Measurements from ENCODE around the gene CDH11. TPM values are rescaled to one million over a fixed set of nuclear protein-coding genes. Genes with fewer than 3 reads are reported as not detected.

Gene CDH11
- total and polyA plus RNA-seq, 2 of the 4 experiments (the other 2 are of a cell fraction), result 266 to 601 TPM

- H3K9me3 ChIP-seq (ENCODE audit: control insufficient read depth, insufficient read depth, low read length), result no peaks in the 10 kb centered on the region
- no peak overlapping the region for H2BK20ac ChIP-seq (ENCODE audit: low read depth, low read length)
- H2BK120ac ChIP-seq (ENCODE audit: low read depth, low read length), result no peak overlapping the region
- no peaks in the 10 kb centered on the region; the same call in 1 of the 2 replicates for H4K20me1 ChIP-seq (ENCODE audit: insufficient read depth, low read length)
- H3K79me1 ChIP-seq (ENCODE audit: low read depth in 1 of 2, low read length in 2 of 2), result peaks cover 15 to 21% of the 10 kb centered on the region in 2 experiments
- DNase-seq, result no peak
- no peak overlapping the region for H3K4ac ChIP-seq (ENCODE audit: low read depth, low read length)
- H2BK5ac ChIP-seq (ENCODE audit: low read depth, low read length, poor library complexity, severe bottlenecking), result no peak overlapping the region
- peaks cover 4% of the 10 kb centered on the region; the same call in 1 of the 2 replicates for H3K9me1 ChIP-seq (ENCODE audit: insufficient read depth, low read length)
- H3K14ac ChIP-seq (replicated peaks; ENCODE audit: low read depth, low read length), result no peak overlapping the region
- peaks cover 1% of the 10 kb centered on the region; the same call in 1 of the 2 replicates for H3K4me1 ChIP-seq (ENCODE audit: control insufficient read depth, insufficient read depth, low read length)
- no peaks in the 10 kb centered on the region for H3K27me3 ChIP-seq (ENCODE audit: control insufficient read depth, insufficient read depth, low read length)
- TF ChIP-seq CTCF (conservative IDR thresholded peaks at IDR 0.05; ENCODE audit: low read depth, low read length), result no peak
- no peak for TF ChIP-seq MAFK (IDR thresholded peaks at IDR 0.05; ENCODE audit: low read depth, low read length)
- H4K8ac ChIP-seq (ENCODE audit: low read depth in 2 of 2, low read length in 2 of 2), result no peak overlapping the region
- WGBS, 2 experiments (ENCODE audit: extremely low coverage in 2 of 2, insufficient read length in 1 of 2), result no CpG with 5 or more reads among the region's 2 CpGs
- no peak overlapping the region for H3K27ac ChIP-seq (ENCODE audit: insufficient read depth, low read length)
- no peak overlapping the region for H3K56ac ChIP-seq (ENCODE audit: extremely low read depth, insufficient read depth, low read length)
- no peak overlapping the region for H2AK9ac ChIP-seq (replicated peaks; ENCODE audit: low read depth, low read length, poor library complexity)
- H3K4me2 ChIP-seq (ENCODE audit: low read depth, low read length), result no peak overlapping the region
- no peak overlapping the region for H3K9ac ChIP-seq (ENCODE audit: low read depth, low read length)
- H2BK15ac ChIP-seq (ENCODE audit: low read depth, low read length), result no peak overlapping the region
- no peak overlapping the region for H2AFZ ChIP-seq (replicated peaks; ENCODE audit: low read length, poor library complexity)
- H2AK5ac ChIP-seq (ENCODE audit: low read depth, low read length), result no peak overlapping the region
- H3K23ac ChIP-seq (ENCODE audit: low read depth, low read length), result no peak overlapping the region
- no peak overlapping the region for H3K4me3 ChIP-seq (ENCODE audit: insufficient read depth, low read depth, low read length)
- no peak overlapping the region for H4K5ac ChIP-seq (ENCODE audit: low read depth, low read length)
- ChIA-PET POLR2A (ENCODE audit: unreplicated experiment) (interaction anchor here (0.6 kb wide), 1 partner anchor 185 kb away, joined by 3 read pairs; no protein-coding TSS in a partner anchor), CTCF (interaction anchor here (1.2 kb wide), 1 partner anchor 9 kb away, joined by 3 read pairs; no protein-coding TSS in a partner anchor)
- H4K91ac ChIP-seq (ENCODE audit: insufficient read depth, low read depth, low read length), result no peak overlapping the region
- BruUV-seq (replicated peaks), result no TSS peak
- no peak overlapping the region for H3K18ac ChIP-seq (ENCODE audit: low read depth, low read length)
- dilution Hi-C loops (cut with HindIII; ENCODE audit: low sequenced_read_pairs, unreplicated experiment), result no loop called here
- ATAC-seq (ENCODE audit: low read depth), result no peak
- in situ Hi-C loops (cut with MboI; ENCODE audit: low sequenced_read_pairs), result no loop called here
- peaks cover 58% of the 10 kb centered on the region for H3K36me3 ChIP-seq (ENCODE audit: control insufficient read depth, insufficient read depth, low read length)
- intact Hi-C loops (cut with micrococcal nuclease), result loop anchor here (10.0 kb wide), 1 partner anchor 1610 kb away; no protein-coding TSS in a partner anchor
These were observed 147.5 kb downstream of the CDH11 start for GRCh38 chr16:64974381-64974780.
